Measurements from ENCODE around the gene RNASEH2C.
"Not testable (repeated sequence)": the region's sequence is repeated elsewhere in the genome, so short reads cannot be mapped to it uniquely, and the experiment has no call there.

Gene RNASEH2C

DNA sequence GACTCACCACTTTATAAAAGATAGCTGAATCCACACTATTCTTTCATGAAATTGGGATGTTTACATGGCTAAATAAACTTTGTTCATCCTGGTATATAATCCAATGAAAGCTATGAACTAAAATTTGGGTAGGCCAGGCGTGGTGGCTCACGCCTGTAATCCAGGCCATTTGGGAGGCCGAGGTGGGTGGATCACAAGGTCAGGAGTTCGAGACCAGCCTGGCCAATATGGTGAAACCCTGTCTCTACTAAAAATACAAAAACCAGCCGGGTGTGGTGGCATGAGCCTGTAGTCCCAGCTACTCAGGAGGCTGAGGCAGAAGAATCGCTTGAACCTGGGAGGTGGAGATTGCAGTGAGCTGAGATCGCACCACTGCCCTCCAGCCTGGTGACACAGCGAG lies 28.8 kb downstream of the RNASEH2C start:
- in situ Hi-C loops (cut with HindIII; ENCODE audit: low sequenced_read_pairs), result not testable (repeated sequence)

DNA sequence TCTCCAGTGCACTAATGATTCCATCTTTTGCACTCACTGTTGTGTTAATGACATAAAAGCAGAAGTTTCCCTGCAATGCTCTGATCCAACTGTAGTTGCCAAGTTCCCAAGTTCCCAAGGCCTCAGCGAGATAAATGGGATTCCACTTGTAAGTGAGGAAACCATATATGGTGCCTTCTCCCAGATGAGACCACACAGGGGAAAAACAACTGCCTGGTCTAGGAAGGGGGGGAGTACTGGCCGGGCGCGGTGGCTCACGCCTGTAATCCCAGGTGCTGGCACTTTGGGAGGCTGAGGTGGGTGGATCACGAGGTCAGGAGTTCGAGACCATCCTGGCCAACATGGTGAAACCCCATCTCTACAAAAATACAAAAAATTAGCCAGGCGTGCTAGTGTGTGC lies 34.6 kb downstream of the RNASEH2C start:
- in situ Hi-C loops (cut with HindIII; ENCODE audit: low sequenced_read_pairs), result no loop called here

DNA sequence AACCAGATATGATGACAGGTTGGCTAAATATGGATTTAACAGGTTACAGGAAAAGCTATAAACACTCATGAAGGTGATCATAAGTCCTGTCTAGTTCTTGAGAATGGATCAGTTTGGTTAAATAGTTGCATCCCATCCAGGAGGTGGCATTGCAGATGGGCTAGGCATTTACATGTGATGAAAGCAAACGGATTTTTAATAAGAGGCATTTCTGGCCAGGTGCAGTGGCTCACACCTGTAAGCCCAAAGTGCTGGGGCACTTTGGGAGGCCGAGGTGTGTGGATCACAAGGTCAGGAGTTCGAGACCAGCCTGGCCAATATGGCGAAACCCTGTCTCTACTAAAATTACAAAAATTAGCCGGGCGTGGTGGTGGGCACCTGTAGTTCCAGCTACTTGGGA lies 37.1 kb downstream of the RNASEH2C start:
- in situ Hi-C loops (cut with HindIII; ENCODE audit: low sequenced_read_pairs), result not testable (repeated sequence)

DNA sequence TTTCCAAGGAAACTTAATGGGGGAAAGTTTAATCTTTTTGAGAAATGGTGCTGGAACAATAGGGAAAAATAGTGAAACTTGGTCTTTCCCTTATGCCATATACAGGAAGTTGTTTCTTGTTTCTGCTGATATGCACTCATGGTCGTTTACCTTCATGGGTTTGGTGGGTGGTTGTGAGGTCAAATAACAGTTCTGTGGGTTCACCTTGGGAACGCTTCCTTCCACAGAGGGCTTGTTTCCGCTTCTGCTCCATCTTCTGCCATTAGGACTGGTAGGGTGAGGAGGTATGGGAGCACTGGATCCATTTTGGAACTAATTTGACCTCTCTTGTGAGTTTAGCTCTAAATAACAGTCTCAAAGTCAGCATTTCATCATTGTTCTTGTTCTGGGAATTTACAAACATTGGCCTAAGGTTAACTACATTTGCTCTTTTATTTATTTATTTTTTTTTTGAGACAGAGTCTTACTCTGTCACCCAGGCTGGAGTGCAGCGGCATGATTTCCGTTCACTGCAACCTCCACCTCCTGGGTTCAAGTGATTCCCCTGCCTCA lies 40.3 kb downstream of the RNASEH2C start:
- in situ Hi-C loops (cut with HindIII; ENCODE audit: low sequenced_read_pairs), result no loop called here

DNA sequence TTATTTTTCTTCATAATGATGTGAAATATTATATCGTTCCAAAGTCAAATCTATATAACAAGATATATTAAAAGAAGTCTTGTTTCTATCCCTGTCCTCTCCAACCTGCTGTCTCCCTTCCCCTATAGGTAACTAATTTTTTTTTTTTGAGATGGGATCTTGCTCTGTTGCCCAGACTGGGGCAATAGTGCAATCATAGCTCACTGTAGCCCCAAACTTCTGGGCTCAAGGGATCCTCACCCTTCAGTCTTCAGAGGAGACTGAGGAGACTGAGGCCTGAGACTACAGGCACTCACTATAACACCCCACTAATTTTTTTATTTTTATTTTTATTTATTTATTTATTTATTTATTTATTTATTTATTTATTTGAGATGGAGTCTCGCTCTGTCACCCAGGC lies 47.6 kb downstream of the RNASEH2C start:
- in situ Hi-C loops (cut with HindIII; ENCODE audit: low sequenced_read_pairs), result no loop called here

DNA sequence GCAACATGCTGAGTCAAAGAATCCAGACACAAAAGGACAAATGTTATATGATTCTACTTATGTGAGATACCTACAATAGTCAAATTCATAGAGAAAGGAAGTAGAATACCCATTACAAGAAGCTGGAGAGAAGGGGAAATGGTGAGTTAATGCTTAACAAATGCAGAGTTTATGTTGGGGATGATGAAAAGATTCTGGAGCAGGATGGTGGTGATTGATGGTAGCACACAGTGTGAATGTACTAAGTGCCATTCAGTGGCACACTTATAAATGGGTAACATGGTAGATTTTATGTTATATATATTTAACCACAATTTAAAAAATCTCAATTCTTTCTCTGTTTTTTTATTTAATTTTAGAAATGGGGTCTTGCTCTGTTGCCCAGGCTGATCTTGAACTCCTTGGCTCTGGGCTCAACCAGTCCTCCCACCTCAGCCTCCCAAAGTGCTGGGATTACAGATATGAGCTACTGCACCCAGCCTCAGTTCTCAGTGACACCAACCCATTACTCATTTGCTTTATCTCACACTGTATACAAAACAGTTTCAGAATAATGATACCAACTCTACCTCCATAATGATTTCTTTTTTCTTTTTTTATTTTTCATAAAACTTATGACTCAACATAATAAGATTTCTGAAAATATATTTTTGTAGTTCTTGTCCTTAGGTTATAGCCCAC lies 48.3 kb downstream of the RNASEH2C start:
- in situ Hi-C loops (cut with HindIII; ENCODE audit: low sequenced_read_pairs), result no loop called here
